Measurements from ENCODE around the gene EPHA8. TPM values are rescaled to one million over a fixed set of nuclear protein-coding genes. Genes with fewer than 3 reads are reported as not detected.

Gene EPHA8
- total and polyA plus RNA-seq, 2 donors (not counting 1 experiment from before 2014, with no cell fraction given), result not detected

GRCh38 chr1:22579541-22580155, 16.4 kb downstream of the EPHA8 start:
- ATAC-seq (ENCODE audit: low read depth), result no peak
- Mint-ChIP-seq H3K27me3 (no peaks in the 10 kb centered on the region), H3K27ac (no peak overlapping the region), H3K9me3 (ENCODE audit: insufficient read depth) (peaks cover 2% of the 10 kb centered on the region), H3K4me1 (no peaks in the 10 kb centered on the region), H3K4me3 (no peak overlapping the region)
- DNase-seq, result no peak
- H3K36me3 ChIP-seq (replicated peaks in 1 of 2; ENCODE audit: control extremely low read depth in 1 of 2, control insufficient read depth in 1 of 2, extremely low read depth in 1 of 2, insufficient read depth in 2 of 2, low read length in 1 of 2), result no peaks in the 10 kb centered on the region
- H3K27ac ChIP-seq (ENCODE audit: low read length in 2 of 2), result no peak overlapping the region
- POLR2A ChIA-PET, result no interaction called here
- H3K27me3 ChIP-seq (replicated peaks in 1 of 4; ENCODE audit: control extremely low read depth in 1 of 4, control insufficient read depth in 3 of 4, insufficient read depth in 4 of 4, low read length in 3 of 4), result no peaks in the 10 kb centered on the region
- CTCF ChIA-PET, result interaction anchor here (0.6 kb wide), 1 partner anchor 60 kb away, joined by 3 read pairs; no protein-coding TSS in a partner anchor
- H3K4me1 ChIP-seq (ENCODE audit: control insufficient read depth in 2 of 2, insufficient read depth in 2 of 2, low read length in 2 of 2), result no peaks in the 10 kb centered on the region
- TF ChIP-seq, protein P1, sequence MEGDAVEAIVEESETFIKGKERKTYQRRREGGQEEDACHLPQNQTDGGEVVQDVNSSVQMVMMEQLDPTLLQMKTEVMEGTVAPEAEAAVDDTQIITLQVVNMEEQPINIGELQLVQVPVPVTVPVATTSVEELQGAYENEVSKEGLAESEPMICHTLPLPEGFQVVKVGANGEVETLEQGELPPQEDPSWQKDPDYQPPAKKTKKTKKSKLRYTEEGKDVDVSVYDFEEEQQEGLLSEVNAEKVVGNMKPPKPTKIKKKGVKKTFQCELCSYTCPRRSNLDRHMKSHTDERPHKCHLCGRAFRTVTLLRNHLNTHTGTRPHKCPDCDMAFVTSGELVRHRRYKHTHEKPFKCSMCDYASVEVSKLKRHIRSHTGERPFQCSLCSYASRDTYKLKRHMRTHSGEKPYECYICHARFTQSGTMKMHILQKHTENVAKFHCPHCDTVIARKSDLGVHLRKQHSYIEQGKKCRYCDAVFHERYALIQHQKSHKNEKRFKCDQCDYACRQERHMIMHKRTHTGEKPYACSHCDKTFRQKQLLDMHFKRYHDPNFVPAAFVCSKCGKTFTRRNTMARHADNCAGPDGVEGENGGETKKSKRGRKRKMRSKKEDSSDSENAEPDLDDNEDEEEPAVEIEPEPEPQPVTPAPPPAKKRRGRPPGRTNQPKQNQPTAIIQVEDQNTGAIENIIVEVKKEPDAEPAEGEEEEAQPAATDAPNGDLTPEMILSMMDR (IDR thresholded peaks at IDR 0.05), result no peak
- TF ChIP-seq EZH2 (IDR thresholded peaks at IDR 0.05; ENCODE audit: borderline replicate concordance, insufficient read depth, low read depth, low read length, poor library complexity, severe bottlenecking), result no peak
- H4K20me1 ChIP-seq (ENCODE audit: control insufficient read depth, insufficient read depth, low read length, poor library complexity, severe bottlenecking), result no peaks in the 10 kb centered on the region
- no peak overlapping the region for H2AFZ ChIP-seq (ENCODE audit: insufficient read depth, low read depth, low read length, poor library complexity, severe bottlenecking)
- H3K79me2 ChIP-seq (ENCODE audit: control insufficient read depth, insufficient read depth, low read length), result no peaks in the 10 kb centered on the region
- no peak overlapping the region for H3K4me2 ChIP-seq (replicated peaks; ENCODE audit: low read depth, low read length, poor library complexity, severe bottlenecking)
- 83% methylated on average over 5 of the region's 7 CpGs for WGBS (ENCODE audit: insufficient coverage)
- no peak overlapping the region for H3K9ac ChIP-seq (ENCODE audit: low read length)
- intact Hi-C loops (cut with micrococcal nuclease), result no loop called here
- H3K9me3 ChIP-seq (ENCODE audit: control extremely low read depth in 1 of 3, control insufficient read depth in 2 of 3, insufficient read depth in 1 of 3, low read length in 2 of 3), result peaks cover 0 to 6% (median 0%) of the 10 kb centered on the region in 3 donors
- no peak overlapping the region for H3K4me3 ChIP-seq (ENCODE audit: control extremely low read depth in 1 of 5, extremely low read depth in 1 of 5, insufficient read depth in 1 of 5, low read depth in 2 of 5, low read length in 4 of 5)

DNA sequence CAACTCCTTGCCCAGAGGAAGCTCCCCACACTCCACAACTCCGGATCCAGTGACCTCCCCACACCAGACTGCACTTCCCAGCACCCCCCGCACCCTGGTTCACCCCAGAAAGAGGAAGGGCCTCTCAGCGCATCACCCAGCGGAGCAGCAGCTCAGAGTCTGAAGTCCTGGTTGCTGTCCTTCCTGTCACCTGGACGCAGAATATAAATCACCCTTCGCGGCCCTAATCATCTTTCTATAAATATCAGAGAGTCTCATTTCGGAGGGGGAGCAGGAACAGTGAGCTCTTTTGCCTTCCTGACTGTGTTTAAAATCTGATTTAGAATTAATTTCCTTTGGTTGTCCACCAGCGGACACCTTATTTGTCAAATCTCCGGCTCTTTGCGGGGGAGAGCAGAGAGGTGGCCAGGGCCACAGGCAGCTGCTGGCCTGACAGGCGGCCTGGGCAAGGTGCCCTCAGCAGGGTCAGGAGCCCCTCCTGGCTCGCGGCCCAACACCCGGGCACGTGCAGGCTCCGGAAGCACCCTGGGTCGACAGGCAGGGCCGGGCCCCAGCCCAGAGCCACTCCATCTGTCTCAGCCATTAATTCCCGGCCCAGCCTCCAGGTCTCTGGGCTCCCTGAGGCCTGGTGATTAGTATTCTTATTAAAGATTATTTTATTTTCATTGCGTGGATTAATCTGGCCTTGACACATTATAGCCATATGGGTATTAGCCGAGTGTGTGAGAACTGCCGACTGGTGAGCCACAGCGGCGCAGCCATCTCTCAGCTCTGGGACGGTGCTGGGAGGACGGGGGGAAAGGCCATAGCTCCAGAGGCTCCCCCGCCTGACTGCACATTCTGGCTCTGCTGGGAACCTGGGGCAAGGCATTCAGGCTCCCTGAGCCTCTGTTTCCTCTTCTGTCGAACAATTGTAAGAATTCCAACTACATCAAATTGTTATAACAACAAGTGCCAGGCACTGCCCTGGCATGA, 19.7 kb downstream of the EPHA8 start:
- H2AFZ ChIP-seq (ENCODE audit: insufficient read depth, low read depth, low read length, poor library complexity, severe bottlenecking), result no peak overlapping the region
- WGBS (ENCODE audit: insufficient coverage), result 91% methylated on average over 15 of the region's 29 CpGs
- no peaks in the 10 kb centered on the region for H3K79me2 ChIP-seq (ENCODE audit: control insufficient read depth, insufficient read depth, low read length)
- Mint-ChIP-seq H3K27ac (no peak overlapping the region), H3K9me3 (ENCODE audit: insufficient read depth) (no peaks in the 10 kb centered on the region), H3K27me3 (peaks cover 4% of the 10 kb centered on the region), H3K4me3 (no peak overlapping the region), H3K4me1 (no peaks in the 10 kb centered on the region)
- H3K4me2 ChIP-seq (replicated peaks; ENCODE audit: low read depth, low read length, poor library complexity, severe bottlenecking), result no peak overlapping the region
- DNase-seq (no peak), ATAC-seq (ENCODE audit: low read depth) (no peak)
- H3K36me3 ChIP-seq (replicated peaks in 1 of 2; ENCODE audit: control extremely low read depth in 1 of 2, control insufficient read depth in 1 of 2, extremely low read depth in 1 of 2, insufficient read depth in 2 of 2, low read length in 1 of 2), result no peaks in the 10 kb centered on the region
- H4K20me1 ChIP-seq (ENCODE audit: control insufficient read depth, insufficient read depth, low read length, poor library complexity, severe bottlenecking), result no peaks in the 10 kb centered on the region
- H3K27me3 ChIP-seq (replicated peaks in 1 of 4; ENCODE audit: control extremely low read depth in 1 of 4, control insufficient read depth in 3 of 4, insufficient read depth in 4 of 4, low read length in 3 of 4), result no peaks in the 10 kb centered on the region
- no peak overlapping the region for H3K9ac ChIP-seq (ENCODE audit: low read length)
- TF ChIP-seq, protein P1 (IDR thresholded peaks at IDR 0.05), result no peak
- TF ChIP-seq EZH2 (IDR thresholded peaks at IDR 0.05; ENCODE audit: borderline replicate concordance, insufficient read depth, low read depth, low read length, poor library complexity, severe bottlenecking), result no peak
- ChIA-PET POLR2A (no interaction called here), CTCF (no interaction called here)
- no peaks in the 10 kb centered on the region for H3K4me1 ChIP-seq (ENCODE audit: control insufficient read depth in 2 of 2, insufficient read depth in 2 of 2, low read length in 2 of 2)
- intact Hi-C loops (cut with micrococcal nuclease), result no loop called here
- no peak overlapping the region for H3K27ac ChIP-seq (ENCODE audit: low read length in 2 of 2)
- H3K4me3 ChIP-seq (ENCODE audit: control extremely low read depth in 1 of 5, extremely low read depth in 1 of 5, insufficient read depth in 1 of 5, low read depth in 2 of 5, low read length in 4 of 5), result no peak overlapping the region
- H3K9me3 ChIP-seq (ENCODE audit: control extremely low read depth in 1 of 3, control insufficient read depth in 2 of 3, insufficient read depth in 1 of 3, low read length in 2 of 3), result no peaks in the 10 kb centered on the region
